Stomach smooth muscle (tissue), 2 donors: ENCODE results near the gene C19orf44.
"Not testable (repeated sequence)": the region's sequence is repeated elsewhere in the genome, so short reads cannot be mapped to it uniquely, and the experiment has no call there.

Source experiments
- H3K27ac ChIP-seq: one replicate; pipeline ENCODE4 v1.7.0; 2013; ENCODE audit warnings: mild to moderate bottlenecking, low read length, inconsistent platforms
- H3K27me3 ChIP-seq, 2 donors: one replicate each; pipeline ENCODE4 v1.7.0; 2013; ENCODE audit warnings: low read length in 2 of 2; ENCODE audit not compliant: insufficient read depth in 2 of 2, control insufficient read depth in 1 of 2
- H3K36me3 ChIP-seq, 2 donors: one replicate each; pipeline ENCODE4 v1.7.0; 2013; ENCODE audit warnings: low read length in 2 of 2; ENCODE audit not compliant: control insufficient read depth in 2 of 2, insufficient read depth in 2 of 2
- H3K4me1 ChIP-seq: one replicate; pipeline ENCODE4 v1.7.0; 2013; ENCODE audit warnings: low read length; ENCODE audit not compliant: control insufficient read depth, insufficient read depth
- H3K4me3 ChIP-seq, 2 donors: one replicate each; pipeline ENCODE4 v1.7.0; 2013; ENCODE audit warnings: low read length in 2 of 2
- H3K9ac ChIP-seq, 2 donors: one replicate each; pipeline ENCODE4 v1.7.0; 2013; ENCODE audit warnings: low read length in 2 of 2, mild to moderate bottlenecking in 1 of 2
- H3K9me3 ChIP-seq, 2 donors: one replicate each; pipeline ENCODE4 v1.7.0; 2013; ENCODE audit warnings: low read length in 2 of 2; ENCODE audit not compliant: control insufficient read depth in 2 of 2
- donor health status: healthy.
- donor health status: Pancreatic carcinoma.

Gene C19orf44

GRCh38 chr19:16497837-16498236, 1.6 kb downstream of the C19orf44 start:
- Histone ChIP-seq H3K4me1 (peaks cover 11% of the 10 kb centered on the region), H3K4me3 (no peak overlapping the region), H3K9ac (no peak overlapping the region), H3K36me3 (peaks cover 0 to 7% of the 10 kb centered on the region in 2 donors), H3K9me3 (no peaks in the 10 kb centered on the region), H3K27ac (no peak overlapping the region), H3K27me3 (no peaks in the 10 kb centered on the region)

- Histone ChIP-seq H3K9me3 (no peaks in the 10 kb centered on the region), H3K36me3 (peaks cover 5 to 28% of the 10 kb centered on the region in 2 donors), H3K4me1 (no peaks in the 10 kb centered on the region), H3K27me3 (no peaks in the 10 kb centered on the region), H3K4me3 (no peak overlapping the region), H3K27ac (no peak overlapping the region), H3K9ac (no peak overlapping the region)
These were observed 8.1 kb downstream of the C19orf44 start for GRCh38 chr19:16504271-16504670.

- H3K4me3 ChIP-seq, H3K9ac ChIP-seq, H3K27ac ChIP-seq, H3K9me3 ChIP-seq, H3K27me3 ChIP-seq, H3K4me1 ChIP-seq: not testable (repeated sequence)
- peaks cover 16 to 32% of the 10 kb centered on the region in 2 donors for H3K36me3 ChIP-seq
These were observed 10.0 kb downstream of the C19orf44 start for GRCh38 chr19:16506161-16506560.

- H3K9me3 ChIP-seq = no peaks in the 10 kb centered on the region
- no peak overlapping the region for H3K4me3 ChIP-seq
- H3K27me3 ChIP-seq = no peaks in the 10 kb centered on the region
- H3K27ac ChIP-seq = no peak overlapping the region
- H3K36me3 ChIP-seq = peaks cover 16 to 32% of the 10 kb centered on the region in 2 donors
- H3K9ac ChIP-seq = no peak overlapping the region
- no peaks in the 10 kb centered on the region for H3K4me1 ChIP-seq
These were observed 10.8 kb downstream of the C19orf44 start for GRCh38 chr19:16506961-16507360.

- Histone ChIP-seq H3K9ac (no peak overlapping the region), H3K27me3 (no peaks in the 10 kb centered on the region), H3K4me1 (no peaks in the 10 kb centered on the region), H3K36me3 (peaks cover 15 to 31% of the 10 kb centered on the region in 2 donors), H3K27ac (no peak overlapping the region), H3K4me3 (no peak overlapping the region), H3K9me3 (no peaks in the 10 kb centered on the region)
These were observed 12.4 kb downstream of the C19orf44 start for GRCh38 chr19:16508546-16508945.

GRCh38 chr19:16509141-16510061, 13.2 kb downstream of the C19orf44 start:
- no peaks in the 10 kb centered on the region for H3K27me3 ChIP-seq
- no peak overlapping the region for H3K27ac ChIP-seq
- H3K9ac ChIP-seq = no peak overlapping the region
- H3K4me1 ChIP-seq = no peaks in the 10 kb centered on the region
- no peak overlapping the region for H3K4me3 ChIP-seq
- H3K36me3 ChIP-seq = peaks cover 11 to 29% of the 10 kb centered on the region in 2 donors
- no peaks in the 10 kb centered on the region for H3K9me3 ChIP-seq

GRCh38 chr19:16512611-16513010, 16.4 kb downstream of the C19orf44 start:
- H3K4me1 ChIP-seq, H3K4me3 ChIP-seq, H3K27me3 ChIP-seq, H3K27ac ChIP-seq, H3K9me3 ChIP-seq, H3K9ac ChIP-seq: not testable (repeated sequence)
- H3K36me3 ChIP-seq = peaks cover 21 to 33% of the 10 kb centered on the region in 2 donors

GRCh38 chr19:16514383-16515019, 18.3 kb downstream of the C19orf44 start:
- H3K9ac ChIP-seq = no peak overlapping the region
- peaks cover 31 to 36% of the 10 kb centered on the region in 2 donors for H3K36me3 ChIP-seq
- H3K27me3 ChIP-seq = no peaks in the 10 kb centered on the region
- H3K4me1 ChIP-seq = no peaks in the 10 kb centered on the region
- H3K4me3 ChIP-seq = no peak overlapping the region
- H3K27ac ChIP-seq = no peak overlapping the region
- H3K9me3 ChIP-seq = no peaks in the 10 kb centered on the region

GRCh38 chr19:16516381-16516780, 20.2 kb downstream of the C19orf44 start:
- Histone ChIP-seq H3K27me3 (no peaks in the 10 kb centered on the region), H3K4me1 (no peaks in the 10 kb centered on the region), H3K36me3 (peaks cover 38 to 47% of the 10 kb centered on the region in 2 donors), H3K9ac (no peak overlapping the region), H3K4me3 (no peak overlapping the region), H3K9me3 (no peaks in the 10 kb centered on the region), H3K27ac (no peak overlapping the region)

- Histone ChIP-seq H3K9me3 (no peaks in the 10 kb centered on the region), H3K9ac (no peak overlapping the region), H3K27ac (no peak overlapping the region), H3K4me1 (no peaks in the 10 kb centered on the region), H3K36me3 (peaks cover 42 to 46% of the 10 kb centered on the region in 2 donors), H3K27me3 (no peaks in the 10 kb centered on the region), H3K4me3 (no peak overlapping the region)
These were observed 20.9 kb downstream of the C19orf44 start for GRCh38 chr19:16516923-16517610.
